Adrenal gland (tissue), 5 donors: Measurements from ENCODE around the gene ADGRL1.

ENCODE experiments used
- POLR2A ChIP-seq, 2 donors: fragments of 450-650 bp; IDR thresholded peaks; one replicate each; pipeline ENCODE4 v1.6.1; 2017; ENCODE audit warnings: antibody characterized with exemption in 2 of 2, mild to moderate bottlenecking in 2 of 2, moderate library complexity in 1 of 2
- TF ChIP-seq, protein P1 (sequence below), 6 experiments: fragments of 450-650 bp in 4 of 6; fragments of 200-600 bp in 2 of 6; sonication (generic) in 1 of 6; IDR thresholded peaks; 1 replicate in 5 of 6; 2 replicates in 1 of 6; pipeline versions ENCODE4 v1.5.1 to v1.8.0; 2016 to 2021; ENCODE audit warnings: antibody characterized with exemption in 6 of 6, mild to moderate bottlenecking in 2 of 6, moderate library complexity in 1 of 6
- donor health status: DM: no; HTN: no; CAD: no.

DNA sequence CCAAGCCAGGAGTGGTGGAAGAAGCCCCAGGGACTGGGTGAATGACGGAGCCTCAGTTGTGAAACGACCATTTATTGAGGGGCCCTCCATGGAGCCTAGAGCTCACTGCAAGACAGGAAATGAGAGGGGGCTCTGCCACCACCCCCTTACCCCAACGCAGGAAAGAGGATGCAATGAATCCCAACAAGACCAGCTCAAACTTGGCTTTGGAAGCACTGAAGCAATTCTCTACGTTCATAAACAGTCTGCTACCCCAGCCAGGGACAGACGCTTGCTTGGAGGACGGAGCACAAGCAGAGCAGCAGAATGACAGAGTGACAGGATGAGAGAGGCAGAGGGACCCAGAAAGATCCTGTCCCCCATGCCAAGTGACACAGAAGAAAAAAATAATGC lies 89.4 kb downstream of the ADGRL1 start:
- TF ChIP-seq, protein P1, sequence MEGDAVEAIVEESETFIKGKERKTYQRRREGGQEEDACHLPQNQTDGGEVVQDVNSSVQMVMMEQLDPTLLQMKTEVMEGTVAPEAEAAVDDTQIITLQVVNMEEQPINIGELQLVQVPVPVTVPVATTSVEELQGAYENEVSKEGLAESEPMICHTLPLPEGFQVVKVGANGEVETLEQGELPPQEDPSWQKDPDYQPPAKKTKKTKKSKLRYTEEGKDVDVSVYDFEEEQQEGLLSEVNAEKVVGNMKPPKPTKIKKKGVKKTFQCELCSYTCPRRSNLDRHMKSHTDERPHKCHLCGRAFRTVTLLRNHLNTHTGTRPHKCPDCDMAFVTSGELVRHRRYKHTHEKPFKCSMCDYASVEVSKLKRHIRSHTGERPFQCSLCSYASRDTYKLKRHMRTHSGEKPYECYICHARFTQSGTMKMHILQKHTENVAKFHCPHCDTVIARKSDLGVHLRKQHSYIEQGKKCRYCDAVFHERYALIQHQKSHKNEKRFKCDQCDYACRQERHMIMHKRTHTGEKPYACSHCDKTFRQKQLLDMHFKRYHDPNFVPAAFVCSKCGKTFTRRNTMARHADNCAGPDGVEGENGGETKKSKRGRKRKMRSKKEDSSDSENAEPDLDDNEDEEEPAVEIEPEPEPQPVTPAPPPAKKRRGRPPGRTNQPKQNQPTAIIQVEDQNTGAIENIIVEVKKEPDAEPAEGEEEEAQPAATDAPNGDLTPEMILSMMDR (IDR thresholded peaks at IDR 0.05), result no peak
- TF ChIP-seq POLR2A (IDR thresholded peaks at IDR 0.05), result no peak
